ENCODE measurements around the gene IER3IP1. TPM values are rescaled to one million over a fixed set of nuclear protein-coding genes. Genes with fewer than 3 reads are reported as not detected.

The IER3IP1 gene
- total RNA-seq, 6 experiments from 2014 or later = 15.0 to 20.0 (median 18.3) TPM

DNA sequence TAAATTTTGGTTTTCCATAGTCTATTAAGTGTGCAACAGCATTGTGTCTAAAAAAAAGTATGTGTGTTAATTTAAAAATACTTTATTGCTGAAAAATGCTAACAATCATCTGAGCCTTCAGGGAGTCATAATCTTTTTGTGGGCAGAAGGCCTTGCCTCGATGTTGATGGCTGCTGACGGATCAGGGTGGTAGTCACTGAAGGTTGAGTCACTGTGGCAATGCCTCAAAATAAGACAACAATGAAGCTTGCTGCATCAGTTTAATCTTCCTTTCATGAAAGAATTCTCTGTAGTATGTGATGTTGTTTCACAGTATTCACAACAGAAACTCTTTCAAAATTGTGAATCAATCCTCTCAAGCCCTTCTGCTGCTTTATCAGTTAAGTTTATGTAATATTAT, 57.2 kb downstream of the IER3IP1 start:
- TF ChIP-seq, protein P1, sequence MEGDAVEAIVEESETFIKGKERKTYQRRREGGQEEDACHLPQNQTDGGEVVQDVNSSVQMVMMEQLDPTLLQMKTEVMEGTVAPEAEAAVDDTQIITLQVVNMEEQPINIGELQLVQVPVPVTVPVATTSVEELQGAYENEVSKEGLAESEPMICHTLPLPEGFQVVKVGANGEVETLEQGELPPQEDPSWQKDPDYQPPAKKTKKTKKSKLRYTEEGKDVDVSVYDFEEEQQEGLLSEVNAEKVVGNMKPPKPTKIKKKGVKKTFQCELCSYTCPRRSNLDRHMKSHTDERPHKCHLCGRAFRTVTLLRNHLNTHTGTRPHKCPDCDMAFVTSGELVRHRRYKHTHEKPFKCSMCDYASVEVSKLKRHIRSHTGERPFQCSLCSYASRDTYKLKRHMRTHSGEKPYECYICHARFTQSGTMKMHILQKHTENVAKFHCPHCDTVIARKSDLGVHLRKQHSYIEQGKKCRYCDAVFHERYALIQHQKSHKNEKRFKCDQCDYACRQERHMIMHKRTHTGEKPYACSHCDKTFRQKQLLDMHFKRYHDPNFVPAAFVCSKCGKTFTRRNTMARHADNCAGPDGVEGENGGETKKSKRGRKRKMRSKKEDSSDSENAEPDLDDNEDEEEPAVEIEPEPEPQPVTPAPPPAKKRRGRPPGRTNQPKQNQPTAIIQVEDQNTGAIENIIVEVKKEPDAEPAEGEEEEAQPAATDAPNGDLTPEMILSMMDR (IDR thresholded peaks at IDR 0.05) = no peak
- DNase-seq = peak; percentile 59
- Mint-ChIP-seq H3K9me3 (no peaks in the 10 kb centered on the region), H3K36me3 (ENCODE audit: low read depth) (peaks cover 24% of the 10 kb centered on the region), H3K4me3 (no peak overlapping the region), H3K4me1 (ENCODE audit: low read depth) (peaks cover 33% of the 10 kb centered on the region), H3K27me3 (ENCODE audit: insufficient read depth) (no peaks in the 10 kb centered on the region), H3K27ac (peak overlapping the region; percentile 9; the same call in 1 of the 2 replicates)

DNA sequence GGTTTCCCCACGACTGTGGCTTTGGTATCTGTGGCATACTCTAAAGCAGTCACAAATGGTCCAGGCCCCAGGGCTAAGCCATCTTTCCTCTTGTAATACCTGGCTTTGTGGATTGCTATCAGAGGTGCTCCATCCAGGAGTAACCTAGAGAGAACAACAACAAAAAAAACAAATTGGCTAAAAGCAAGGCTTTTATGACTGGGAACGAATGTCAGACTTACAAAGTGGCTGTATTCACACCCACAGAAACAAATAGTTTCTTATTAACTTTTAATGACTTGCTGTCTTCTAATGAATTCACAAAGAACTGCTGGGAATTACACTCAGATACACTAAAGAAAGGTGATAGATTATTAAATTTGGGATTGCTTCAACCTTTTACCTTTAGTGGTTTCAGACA, 61.0 kb downstream of the IER3IP1 start:
- no peak overlapping the region for H3K27ac Mint-ChIP-seq
- H3K27me3 Mint-ChIP-seq (ENCODE audit: insufficient read depth) = no peaks in the 10 kb centered on the region
- no peak for DNase-seq
- TF ChIP-seq, protein P1 (IDR thresholded peaks at IDR 0.05) = no peak
- no peaks in the 10 kb centered on the region for H3K9me3 Mint-ChIP-seq
- H3K36me3 Mint-ChIP-seq (ENCODE audit: low read depth) = peaks cover 15% of the 10 kb centered on the region
- no peak overlapping the region for H3K4me3 Mint-ChIP-seq
- H3K4me1 Mint-ChIP-seq (ENCODE audit: low read depth) = peaks cover 32% of the 10 kb centered on the region

DNA sequence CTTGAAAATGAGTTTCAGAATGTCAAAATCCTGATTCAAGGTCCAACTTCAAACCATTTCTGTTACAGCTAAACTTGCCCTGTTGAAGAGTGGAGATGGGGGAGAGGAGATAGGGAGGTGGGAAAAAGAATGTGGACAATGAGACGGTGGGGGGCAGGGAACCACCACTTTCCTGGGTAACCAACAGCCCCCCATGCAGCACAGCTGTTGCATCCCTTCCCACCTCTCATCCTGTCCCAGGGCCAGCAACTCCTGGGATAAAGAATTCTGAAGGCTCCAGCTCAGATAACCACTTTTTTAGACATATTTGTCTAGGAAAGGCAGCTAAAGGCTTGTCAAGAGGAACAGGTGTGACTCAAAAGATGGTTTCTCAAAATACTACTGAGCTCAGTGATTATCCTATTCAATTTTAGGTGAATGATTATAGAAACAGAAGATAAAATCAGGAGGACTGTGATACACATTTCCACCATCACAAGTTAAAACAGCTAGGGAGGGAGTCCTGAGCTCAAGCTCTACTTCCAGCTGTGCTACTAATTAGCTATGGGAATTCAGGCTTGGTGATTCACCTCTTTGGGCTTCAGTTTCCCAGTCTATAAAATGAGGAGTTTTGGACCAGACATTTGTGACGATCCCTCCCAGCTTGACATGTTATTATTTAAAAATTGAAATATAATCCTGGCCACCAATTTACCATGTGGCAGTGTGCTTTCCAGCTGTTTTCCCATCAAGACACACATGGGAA, 62.2 kb downstream of the IER3IP1 start:
- TF ChIP-seq, protein P1 (IDR thresholded peaks at IDR 0.05) = no peak
- H3K4me3 Mint-ChIP-seq = no peak overlapping the region
- peaks cover 15% of the 10 kb centered on the region for H3K36me3 Mint-ChIP-seq (ENCODE audit: low read depth)
- no peaks in the 10 kb centered on the region for H3K9me3 Mint-ChIP-seq
- peak; percentile 50 for DNase-seq
- no peak overlapping the region for H3K27ac Mint-ChIP-seq
- H3K4me1 Mint-ChIP-seq (ENCODE audit: low read depth) = peaks cover 21% of the 10 kb centered on the region
- H3K27me3 Mint-ChIP-seq (ENCODE audit: insufficient read depth) = no peaks in the 10 kb centered on the region

DNA sequence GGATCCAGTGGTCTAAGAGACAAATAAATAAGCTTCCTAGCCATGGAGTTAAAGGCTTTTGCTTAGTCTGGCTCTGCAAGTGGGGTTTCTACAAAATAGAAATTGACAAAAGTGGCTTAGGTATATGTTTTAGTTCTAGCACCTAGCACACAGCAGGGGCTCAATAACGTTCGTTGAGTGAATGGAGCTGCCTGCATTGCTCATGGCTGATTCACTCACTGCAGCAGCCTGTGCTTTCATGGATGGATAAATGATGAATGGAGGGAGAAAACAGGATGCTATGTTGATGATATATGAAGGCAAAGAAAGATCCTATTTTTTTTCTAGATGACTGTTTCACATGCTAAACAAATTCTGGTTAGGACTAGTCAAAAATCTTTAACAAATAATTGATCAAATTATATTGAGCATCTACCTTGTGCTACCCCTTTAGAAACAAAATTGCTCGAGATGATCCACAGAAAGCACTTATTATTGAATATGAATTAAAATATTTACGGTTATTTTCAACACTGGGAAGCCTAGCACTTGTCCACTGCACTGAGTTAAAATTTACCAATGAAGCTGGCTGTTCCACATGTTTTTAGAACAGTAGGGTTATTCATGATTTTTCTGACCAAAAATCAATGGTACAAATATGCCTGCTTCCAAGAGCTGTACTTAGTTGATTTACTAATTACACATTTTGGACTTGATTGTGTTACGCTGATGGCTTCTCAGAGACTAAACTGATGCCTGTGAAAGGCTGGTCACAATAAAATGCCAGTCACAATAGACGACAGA, 65.5 kb downstream of the IER3IP1 start:
- Mint-ChIP-seq H3K27me3 (ENCODE audit: insufficient read depth) (no peaks in the 10 kb centered on the region), H3K27ac (no peak overlapping the region), H3K36me3 (ENCODE audit: low read depth) (peaks cover 8% of the 10 kb centered on the region), H3K9me3 (no peaks in the 10 kb centered on the region), H3K4me1 (ENCODE audit: low read depth) (peaks cover 12% of the 10 kb centered on the region; the same call in 1 of the 2 replicates), H3K4me3 (no peak overlapping the region)
- TF ChIP-seq, protein P1 (IDR thresholded peaks at IDR 0.05) = no peak
- DNase-seq = no peak

DNA sequence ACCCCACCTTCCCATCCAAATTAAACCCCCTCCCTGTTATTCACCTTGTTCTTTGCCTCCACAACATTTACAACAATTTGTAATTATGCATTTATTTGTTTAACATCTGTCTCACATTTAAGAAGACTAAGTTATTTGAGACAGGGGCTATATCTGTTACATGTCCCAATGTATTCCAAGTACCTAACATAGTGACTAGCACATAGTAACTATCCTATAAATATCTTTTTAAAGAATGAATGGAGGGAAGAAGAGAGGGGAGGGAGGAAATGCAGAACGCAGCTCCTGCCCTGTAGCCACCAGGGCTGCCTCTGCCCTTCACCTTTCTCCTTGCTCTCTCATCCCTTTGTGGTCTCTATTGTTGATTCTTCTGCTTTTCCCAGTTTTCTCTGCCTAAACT, 66.4 kb downstream of the IER3IP1 start:
- Mint-ChIP-seq H3K27me3 (ENCODE audit: insufficient read depth) (no peaks in the 10 kb centered on the region), H3K4me3 (no peak overlapping the region), H3K9me3 (no peaks in the 10 kb centered on the region), H3K4me1 (ENCODE audit: low read depth) (peaks cover 12% of the 10 kb centered on the region; the same call in 1 of the 2 replicates), H3K36me3 (ENCODE audit: low read depth) (peaks cover 8% of the 10 kb centered on the region), H3K27ac (no peak overlapping the region)
- TF ChIP-seq, protein P1 (IDR thresholded peaks at IDR 0.05) = no peak
- no peak for DNase-seq
